Femur (tissue), 1 donor: ENCODE results near the gene ITPKB.

Source experiments
- DNase-seq: peaks from one replicate; pipeline ENCODE4 v3.0.0-alpha.2; 2017

Gene ITPKB

DNA sequence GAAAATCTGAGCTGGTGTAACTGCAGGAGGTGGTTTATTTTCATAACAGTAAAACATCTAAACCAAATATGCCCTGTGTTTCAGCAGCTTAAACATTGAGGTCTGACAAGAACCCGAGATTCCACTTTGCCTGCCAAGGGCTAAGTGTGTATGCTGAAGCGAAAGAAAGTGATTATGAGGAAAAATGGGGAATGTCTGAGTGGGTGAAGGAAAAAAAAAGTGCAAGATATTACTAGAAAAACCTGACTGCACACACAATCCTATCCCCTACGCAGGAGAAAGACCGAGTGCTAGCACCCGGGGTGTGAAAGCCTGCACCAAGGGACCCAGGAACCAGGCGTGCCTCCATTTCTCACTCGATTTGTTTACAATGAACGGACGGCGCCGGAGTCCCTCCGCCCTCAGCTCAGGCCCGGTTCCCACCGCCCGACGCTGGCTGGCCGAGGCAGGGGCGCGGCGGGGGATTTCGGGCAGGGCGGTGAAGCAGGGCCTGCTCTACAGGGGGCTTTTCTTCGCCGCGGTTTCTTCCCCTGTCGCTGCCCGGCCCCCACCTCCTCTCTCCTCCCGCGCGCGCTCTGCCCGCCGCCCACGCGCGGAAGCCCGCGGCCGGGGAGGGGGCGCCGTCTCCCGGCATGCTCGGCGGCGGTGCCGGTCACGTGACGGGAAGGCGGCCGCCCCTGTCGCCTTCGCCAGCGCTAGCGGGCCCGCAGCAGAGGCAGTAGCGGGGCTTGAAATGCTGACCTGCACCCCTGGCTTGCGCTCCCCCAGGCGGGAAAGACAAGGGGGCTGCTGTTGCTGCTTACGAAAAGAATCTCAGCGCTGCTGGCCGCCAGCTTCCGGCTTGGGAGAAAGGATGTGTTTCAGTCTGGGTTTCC, 35.9 kb downstream of the ITPKB start:
- peak; percentile 89 for DNase-seq

DNA sequence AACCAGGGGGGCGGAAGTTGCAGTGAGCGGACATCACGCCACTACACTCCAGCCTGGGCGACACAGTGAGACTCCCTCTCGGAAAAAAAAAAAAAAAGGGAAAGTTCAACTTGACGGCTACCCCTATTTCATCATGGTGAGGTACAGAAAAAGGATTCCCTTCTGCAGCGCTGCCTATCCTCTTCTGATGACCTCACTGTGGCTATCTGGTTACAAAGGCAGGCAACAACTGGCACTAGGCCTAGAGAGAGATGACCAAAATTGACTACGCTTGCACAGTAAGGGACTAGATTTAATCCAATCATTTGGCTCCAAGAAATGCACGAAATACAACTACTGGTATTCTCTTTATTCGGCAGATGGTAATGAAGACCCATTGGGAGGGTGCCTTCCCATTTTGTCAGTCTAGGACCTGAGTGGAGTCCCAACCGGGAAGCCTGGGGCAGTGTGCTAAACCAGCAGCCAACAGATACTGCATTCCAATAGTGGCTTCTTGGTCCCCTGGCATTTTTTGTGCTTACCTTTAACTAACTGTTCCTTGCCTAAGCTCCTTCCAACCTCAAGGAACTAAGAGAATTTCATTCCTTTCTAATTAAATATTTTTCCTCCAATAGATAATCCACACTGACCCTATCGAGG, 36.6 kb downstream of the ITPKB start:
- DNase-seq: peak; percentile 76

- no peak for DNase-seq
Measured at GRCh38 chr1:226700861-226701260, 38.2 kb downstream of the ITPKB start.

DNA sequence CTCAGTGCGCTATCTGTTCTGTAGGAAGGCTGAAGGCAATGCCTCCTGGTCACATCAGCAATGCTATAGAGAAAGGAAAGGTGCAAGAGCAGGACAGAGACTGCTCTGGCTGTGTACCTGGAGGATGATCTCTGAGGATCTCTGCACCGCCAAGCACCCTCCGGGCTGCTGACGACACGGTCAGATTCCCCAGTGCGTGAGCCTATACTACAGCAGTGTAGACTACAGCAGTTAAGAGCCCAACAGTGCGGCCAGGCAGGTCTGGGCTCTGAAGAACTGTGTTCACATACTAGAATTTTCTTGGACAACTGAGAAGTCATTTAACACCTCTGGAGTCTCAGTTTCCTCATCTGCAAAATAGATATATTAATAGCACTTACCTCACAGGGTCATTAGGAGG, 39.9 kb downstream of the ITPKB start:
- no peak for DNase-seq

DNA sequence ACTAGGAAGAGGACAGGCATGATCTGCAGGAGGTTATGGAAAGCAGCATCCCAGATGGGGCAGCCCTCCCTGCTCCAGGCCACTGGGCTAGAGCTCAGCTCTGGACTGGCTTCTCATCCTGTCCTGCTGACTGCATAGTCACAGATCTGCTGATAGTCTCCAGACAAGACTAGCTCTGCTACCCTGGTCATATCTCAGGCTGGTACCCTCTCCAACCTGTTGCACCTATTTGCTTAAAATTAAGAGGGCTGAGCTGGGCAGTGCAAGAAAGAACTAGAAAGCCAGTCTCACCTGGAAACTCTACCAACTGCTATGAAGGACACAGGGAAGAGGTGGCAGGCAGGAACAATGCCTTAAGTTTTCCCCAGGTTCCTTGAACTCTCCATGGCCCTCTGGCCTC, 40.4 kb downstream of the ITPKB start:
- DNase-seq: no peak

GRCh38 chr1:226697929-226698544, 41.0 kb downstream of the ITPKB start:
- no peak for DNase-seq

DNA sequence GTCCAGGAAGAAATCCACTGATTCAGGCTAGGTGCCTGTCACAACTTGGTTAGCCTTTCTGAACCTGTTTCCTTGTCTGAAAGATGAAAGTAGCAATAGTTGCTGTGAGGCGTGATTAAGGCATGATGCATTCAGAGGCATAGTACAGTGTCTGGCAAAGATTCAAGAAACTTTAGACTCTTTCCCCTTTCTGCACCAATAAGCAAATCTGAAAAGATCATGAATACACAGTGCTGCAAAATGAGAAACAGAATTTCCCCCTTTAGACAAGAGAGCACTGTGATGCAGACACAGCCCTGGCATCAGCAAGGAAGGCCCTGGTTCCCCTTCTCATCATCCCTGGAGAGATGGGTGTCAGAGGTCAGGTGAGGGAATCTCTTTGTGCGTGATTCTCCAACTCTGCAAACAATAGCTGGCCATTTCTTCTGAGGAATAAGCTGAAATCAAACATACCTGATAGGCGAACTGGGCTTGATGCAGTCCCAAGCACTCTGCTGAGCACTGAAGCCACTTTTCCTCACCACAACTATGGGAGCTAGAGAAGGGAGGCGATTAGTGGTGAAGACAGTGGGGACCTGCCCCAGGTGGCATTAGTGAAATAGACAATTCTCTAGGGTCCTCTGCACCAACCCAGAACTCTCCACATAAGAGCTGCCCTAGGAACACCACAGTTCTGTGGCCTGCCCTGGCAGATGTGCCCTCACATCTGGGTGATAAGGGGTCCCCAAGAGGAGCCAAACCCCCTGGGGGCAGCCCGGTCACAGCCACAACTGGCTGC, 41.7 kb downstream of the ITPKB start:
- no peak for DNase-seq

DNA sequence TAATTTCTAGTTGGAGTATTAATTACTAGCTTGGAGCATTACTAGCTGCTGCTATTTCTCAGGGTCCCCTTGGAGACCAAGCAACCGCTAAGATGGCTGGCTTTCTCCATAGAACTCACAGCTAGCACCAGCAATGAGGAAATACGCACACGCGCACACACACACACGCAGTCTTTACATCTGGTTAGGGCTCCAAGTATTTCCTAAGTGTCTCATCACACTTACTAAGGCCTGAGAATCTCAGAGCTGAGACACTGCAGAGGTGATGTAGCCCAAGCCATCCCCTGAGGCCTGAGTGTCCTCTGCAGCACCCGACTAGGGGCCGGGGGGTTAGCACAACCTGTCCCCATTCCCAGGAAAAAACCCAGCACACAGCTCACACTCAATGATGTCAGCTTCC, 42.5 kb downstream of the ITPKB start:
- no peak for DNase-seq

- no peak for DNase-seq
Measured at GRCh38 chr1:226695335-226695900, 43.7 kb downstream of the ITPKB start.

DNA sequence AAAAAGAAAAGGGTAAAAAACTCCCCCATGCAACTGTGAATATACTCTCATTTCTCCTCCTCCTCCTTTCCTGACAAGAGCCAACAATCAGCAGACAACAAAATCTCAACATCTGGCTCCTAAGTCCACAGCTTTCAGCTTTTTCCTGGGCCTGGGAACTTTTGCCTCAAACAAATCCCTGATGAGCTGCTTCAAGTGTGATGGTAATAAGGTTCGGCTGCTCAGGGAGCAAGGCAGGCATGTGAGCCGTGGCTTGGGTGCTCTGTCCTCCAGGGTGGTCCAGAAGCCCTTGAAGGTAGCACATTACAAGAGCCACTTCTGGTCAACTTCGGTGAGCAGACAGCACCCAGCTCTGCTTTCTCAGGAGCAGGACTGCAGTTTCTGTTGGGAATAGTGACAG, 46.3 kb downstream of the ITPKB start:
- no peak for DNase-seq

DNA sequence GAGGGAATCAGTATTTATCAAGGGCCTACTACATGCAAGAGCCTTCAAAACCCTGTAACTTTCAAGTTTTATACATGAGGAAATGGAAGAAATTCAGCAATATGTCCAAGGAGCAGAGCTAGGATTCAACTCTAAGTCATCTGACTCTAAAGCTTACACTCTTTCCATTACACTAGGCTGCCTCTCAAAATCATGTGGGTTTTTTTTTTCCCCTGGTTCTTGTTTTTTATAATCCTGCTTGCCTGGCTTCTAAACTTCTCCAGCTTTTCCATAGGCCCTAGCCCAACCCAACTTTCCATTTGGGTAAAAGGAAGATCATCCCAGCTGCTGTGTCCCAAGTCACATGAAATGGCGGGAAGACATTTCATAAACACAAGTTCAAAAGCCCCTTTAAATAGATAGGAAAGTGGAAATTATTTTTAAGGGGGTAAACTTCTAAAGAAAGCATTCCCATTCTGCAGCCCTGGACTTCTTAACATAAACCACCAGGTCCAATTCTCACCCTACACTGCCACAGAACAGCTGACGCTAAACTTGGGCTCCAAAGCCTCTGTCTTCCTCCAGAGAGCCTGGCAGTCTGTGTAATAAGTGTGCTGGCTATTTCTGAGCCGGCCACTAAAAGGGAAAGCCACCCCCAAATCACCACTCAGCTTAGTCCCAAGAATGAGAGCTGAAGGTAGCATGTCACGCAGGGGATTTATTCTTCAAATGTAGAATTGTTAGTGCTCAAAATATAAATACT, 46.9 kb downstream of the ITPKB start:
- no peak for DNase-seq

- DNase-seq: peak; percentile 72
Measured at GRCh38 chr1:226691247-226691646, 47.8 kb downstream of the ITPKB start.

GRCh38 chr1:226690460-226690982, 48.6 kb downstream of the ITPKB start:
- no peak for DNase-seq

DNA sequence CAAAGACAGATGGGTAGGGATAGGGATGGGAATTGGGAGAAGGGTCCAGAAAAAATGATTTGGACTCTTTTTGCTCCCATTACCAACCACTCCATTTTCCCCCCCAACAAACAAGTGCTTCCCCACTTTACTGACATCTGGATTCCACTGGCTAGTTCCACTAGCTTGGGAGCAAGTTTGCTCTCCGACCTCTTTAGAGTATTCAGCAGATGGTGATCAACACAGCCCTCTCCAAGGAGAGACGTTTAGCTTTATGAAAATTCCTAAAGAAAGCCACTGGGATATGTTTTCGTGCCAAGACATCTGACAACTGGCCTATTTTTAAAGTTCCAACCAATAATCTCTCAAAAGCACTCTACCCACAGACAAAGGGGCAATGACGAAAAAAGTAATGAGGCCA, 50.3 kb downstream of the ITPKB start:
- DNase-seq: no peak

- DNase-seq: no peak
Measured at GRCh38 chr1:226688056-226688748, 50.9 kb downstream of the ITPKB start.

- no peak for DNase-seq
Measured at GRCh38 chr1:226687426-226687825, 51.7 kb downstream of the ITPKB start.

DNA sequence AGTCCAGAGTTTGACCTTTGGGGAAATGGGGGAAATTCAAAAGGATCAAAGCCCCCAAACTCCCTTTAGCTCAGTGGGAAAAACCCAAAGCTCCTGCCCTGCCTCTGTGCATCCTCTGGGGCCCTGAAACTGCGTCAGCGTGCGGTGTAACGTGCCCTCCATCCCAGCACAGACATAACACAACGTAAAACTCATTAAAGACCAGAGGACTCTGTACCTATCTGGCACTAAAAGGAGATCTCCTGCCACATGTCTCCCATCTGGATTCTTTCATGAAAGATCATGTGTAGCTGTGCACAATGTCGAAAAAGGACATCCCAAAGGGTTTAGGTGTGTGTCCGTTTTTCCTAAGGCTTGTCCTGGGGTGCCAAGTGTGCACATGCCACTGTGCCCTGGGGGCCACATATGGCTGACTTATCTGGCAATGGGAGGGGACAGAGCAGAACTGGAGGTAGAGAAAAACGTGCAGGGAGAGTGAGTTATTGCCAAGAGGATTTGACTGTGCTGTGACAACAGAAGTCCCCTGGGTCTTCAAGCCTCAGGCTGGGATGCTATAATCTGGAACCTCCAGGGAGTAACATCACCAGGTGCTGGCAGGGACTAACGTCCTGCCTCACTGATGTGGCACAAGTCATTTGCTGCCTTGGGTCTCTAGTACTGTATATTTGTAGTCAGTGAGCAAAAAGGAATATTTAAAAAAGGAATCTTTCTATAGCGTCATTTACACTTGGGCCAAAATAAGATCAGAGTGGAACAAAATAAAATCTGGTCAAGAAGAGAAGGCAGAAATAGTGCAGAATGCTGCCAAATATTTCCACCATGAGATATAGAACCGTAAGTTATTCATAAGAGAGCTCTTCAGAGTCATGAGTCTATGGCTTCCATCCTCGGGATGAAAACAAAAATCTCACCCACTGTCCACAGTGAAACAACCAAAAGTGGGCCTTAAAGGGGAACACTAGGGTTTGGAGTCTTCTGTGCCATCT, 52.3 kb downstream of the ITPKB start:
- DNase-seq: no peak

DNA sequence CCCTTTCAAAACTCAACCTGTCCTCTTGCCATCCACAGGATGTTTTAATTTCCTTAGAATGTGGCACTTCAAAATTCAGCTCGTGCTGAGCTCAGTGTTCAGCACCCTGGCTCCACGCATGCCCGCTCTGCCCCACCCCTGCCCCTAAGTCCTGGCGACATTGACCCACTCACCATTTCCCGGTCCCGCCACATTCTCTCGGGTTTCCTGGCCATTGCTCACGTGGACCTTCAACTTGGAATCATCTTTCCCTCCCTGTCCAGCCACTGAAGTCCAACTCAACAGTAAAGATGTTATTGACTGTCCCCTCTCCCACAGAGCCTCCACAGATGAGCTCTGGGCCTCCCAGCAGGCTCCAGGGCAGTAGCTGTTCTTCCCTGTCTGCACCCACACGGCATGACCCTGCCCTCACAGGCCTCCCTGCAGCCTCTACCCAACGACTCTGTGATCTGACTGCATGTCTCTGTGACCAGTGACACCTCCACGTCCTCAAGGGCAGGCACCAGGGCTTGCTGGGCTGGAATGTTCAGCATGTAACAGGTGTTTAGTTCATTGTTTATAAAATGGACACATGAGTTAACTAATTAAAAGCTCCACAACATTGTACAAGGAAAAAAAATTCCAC, 53.8 kb downstream of the ITPKB start:
- DNase-seq: no peak

- DNase-seq: no peak
Measured at GRCh38 chr1:226684026-226684425, 55.1 kb downstream of the ITPKB start.
